Fibroblast of lung (primary cell): ENCODE results near the gene KIRREL3.

Experiments
- CTCF ChIP-seq, 2 donors: IDR thresholded peaks in 1 of 2; conservative IDR thresholded peaks in 1 of 2; 1 replicate in 1 of 2; 2 replicates in 1 of 2; pipeline ENCODE4 v1.5.1; 2011 to 2012; ENCODE audit warnings: low read length in 2 of 2, control low read depth in 1 of 2, inconsistent platforms in 1 of 2, low read depth in 1 of 2, mild to moderate bottlenecking in 1 of 2
- EZH2 ChIP-seq: IDR thresholded peaks from 2 replicates; pipeline ENCODE4 v1.5.1; 2012; ENCODE audit warnings: low read length, control low read depth, mild to moderate bottlenecking; ENCODE audit errors: missing control alignments

GRCh38 chr11:127042445-127042844 is 41.9 kb upstream of the KIRREL3 start:
- TF ChIP-seq CTCF (conservative IDR thresholded peaks at IDR 0.05 in 1 of 2, IDR thresholded peaks at IDR 0.05 in 1 of 2; ENCODE audit: low read depth in 1 of 2, low read length in 2 of 2) (no peak), EZH2 (no peak)
